Smooth muscle cell of the umbilical artery (primary cell): Measurements from ENCODE around the gene ZNF213. TPM values are rescaled to one million over a fixed set of nuclear protein-coding genes. Genes with fewer than 3 reads are reported as not detected.

Experiments
- total RNA-seq: library from RNA; depleted of rRNA; stranded (reverse); fragments of >200 nt; gene quantifications from 2 replicates; pipeline ENCODE4 v1.2.3, GENCODE V29; 2014

Gene ZNF213, protein sequence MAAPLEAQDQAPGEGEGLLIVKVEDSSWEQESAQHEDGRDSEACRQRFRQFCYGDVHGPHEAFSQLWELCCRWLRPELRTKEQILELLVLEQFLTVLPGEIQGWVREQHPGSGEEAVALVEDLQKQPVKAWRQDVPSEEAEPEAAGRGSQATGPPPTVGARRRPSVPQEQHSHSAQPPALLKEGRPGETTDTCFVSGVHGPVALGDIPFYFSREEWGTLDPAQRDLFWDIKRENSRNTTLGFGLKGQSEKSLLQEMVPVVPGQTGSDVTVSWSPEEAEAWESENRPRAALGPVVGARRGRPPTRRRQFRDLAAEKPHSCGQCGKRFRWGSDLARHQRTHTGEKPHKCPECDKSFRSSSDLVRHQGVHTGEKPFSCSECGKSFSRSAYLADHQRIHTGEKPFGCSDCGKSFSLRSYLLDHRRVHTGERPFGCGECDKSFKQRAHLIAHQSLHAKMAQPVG
- 8.0 and 14.0 TPM in 2 replicates for total RNA-seq

DNA sequence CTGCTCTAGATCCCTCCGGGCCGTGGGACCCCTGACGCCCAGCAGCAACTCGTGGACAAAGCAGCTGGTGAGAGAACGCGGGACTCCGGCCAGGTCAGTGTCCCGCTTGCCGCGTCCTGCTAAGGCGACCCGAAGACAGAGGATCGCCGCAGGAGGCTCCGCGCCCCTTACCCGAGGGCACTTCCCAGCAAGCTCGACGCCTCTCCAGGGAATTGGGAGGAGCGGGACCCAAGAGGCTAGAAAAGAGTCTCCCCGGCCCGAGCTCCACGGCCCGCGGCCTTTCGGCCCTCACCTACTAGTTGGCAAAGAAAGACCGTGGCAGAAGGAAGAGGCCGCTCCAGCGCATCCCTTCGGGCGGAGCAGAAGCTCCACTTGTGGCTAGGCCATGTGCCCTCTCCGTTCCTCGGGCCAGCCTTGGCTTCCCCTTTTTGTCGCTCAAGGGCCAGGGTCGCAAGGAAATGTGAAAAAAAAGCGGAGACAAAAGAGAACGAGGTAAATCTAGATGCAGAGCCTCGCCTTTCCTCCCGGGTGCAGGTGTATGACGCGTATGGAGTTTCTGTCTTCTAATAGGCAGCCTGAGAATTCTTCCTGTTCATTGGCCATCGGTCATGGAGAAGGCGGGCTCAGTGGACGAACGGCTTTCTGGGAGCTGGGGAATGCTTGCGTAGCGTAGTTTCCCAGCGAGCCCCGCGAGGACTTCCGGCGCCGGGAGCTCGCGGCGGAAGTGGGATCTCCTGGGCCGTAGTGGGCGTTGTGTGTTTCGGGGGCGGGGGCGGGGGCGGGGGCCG, at the start of gene ZNF213:
ZNF213 (plus strand) TSS at position 692 of the 788 bp plus-strand sequence. CDS start 2,252 bp downstream, outside the sequence.

GRCh38 chr16:3098459-3099394, 36.1 kb upstream of the ZNF213 start, which contains the start of gene ZSCAN10:
TSS of gene ZSCAN10 (minus strand) at chr16:3099294. CDS start at chr16:3092937, 6,357 bp downstream.

GRCh38 chr16:3112058-3112880, 22.6 kb upstream of the ZNF213 start, which contains the start of gene ZNF205:
TSS of gene ZNF205 (plus strand) at chr16:3112586. CDS start at chr16:3113431, 845 bp downstream.

GRCh38 chr16:3187798-3188674, 53.2 kb downstream of the ZNF213 start, which contains the start of gene OR1F1:
TSS of gene OR1F1 (plus strand) at chr16:3188204.

Other genes starting within 250 kb of the ZNF213 start
- gene FLYWCH1, start 223.1 kb upstream of the ZNF213 start, total RNA-seq, result 44.8 and 58.7 TPM in 2 replicates
- gene KREMEN2, start 170.8 kb upstream of the ZNF213 start, total RNA-seq, result not detected in 2 replicates
- 0.89 and 4.6 TPM in 2 replicates for gene PAQR4, start 165.7 kb upstream of the ZNF213 start, total RNA-seq
- gene PKMYT1, start 154.6 kb upstream of the ZNF213 start, total RNA-seq, result 0.59 and 4.2 TPM in 2 replicates
- not detected in 2 replicates for gene CLDN9, start 122.1 kb upstream of the ZNF213 start, total RNA-seq
- 0.30 TPM in 1 of 2 replicates, not detected in the other for gene CLDN6, start 116.8 kb upstream of the ZNF213 start, total RNA-seq
- gene TNFRSF12A, start 114.7 kb upstream of the ZNF213 start, total RNA-seq, result 267 and 333 TPM in 2 replicates
- gene HCFC1R1, start 111.1 kb upstream of the ZNF213 start, total RNA-seq, result 7.8 and 11.3 TPM in 2 replicates
- gene THOC6, start 111.0 kb upstream of the ZNF213 start, total RNA-seq, result 13.2 and 15.4 TPM in 2 replicates
- gene BICDL2, start 98.1 kb upstream of the ZNF213 start, total RNA-seq, result 0.28 and 0.59 TPM in 2 replicates
- not detected in 2 replicates for gene MMP25, start 88.5 kb upstream of the ZNF213 start, total RNA-seq
- 12.5 and 23.7 TPM in 2 replicates for gene IL32, start 69.4 kb upstream of the ZNF213 start, total RNA-seq
- not detected in 2 replicates for gene ZSCAN10, start 35.7 kb upstream of the ZNF213 start, total RNA-seq
- gene ZNF205, start 22.4 kb upstream of the ZNF213 start, total RNA-seq, result 12.2 and 14.9 TPM in 2 replicates
- not detected in 2 replicates for gene OR1F1, start 53.2 kb downstream of the ZNF213 start, total RNA-seq
- 8.0 and 10.1 TPM in 2 replicates for gene ZNF200, start 100.1 kb downstream of the ZNF213 start, total RNA-seq
- gene MEFV, start 121.6 kb downstream of the ZNF213 start, total RNA-seq, result 0.14 TPM in 1 of 2 replicates, not detected in the other
- 44.5 and 45.7 TPM in 2 replicates for gene ZNF263, start 148.5 kb downstream of the ZNF213 start, total RNA-seq
- 4.0 and 5.3 TPM in 2 replicates for gene TIGD7, start 170.4 kb downstream of the ZNF213 start, total RNA-seq
- 14.0 and 19.3 TPM in 2 replicates for gene ZNF75A, start 170.5 kb downstream of the ZNF213 start, total RNA-seq
- under 0.01 and 0.14 TPM in 2 replicates for gene OR2C1, start 220.9 kb downstream of the ZNF213 start, total RNA-seq